ENCODE data around the gene GPR107.

The GPR107 gene

GRCh38 chr9:130187523-130187846, 133.8 kb downstream of the GPR107 start:
- no peak for DNase-seq

- DNase-seq, result no peak
These were observed 135.3 kb downstream of the GPR107 start for GRCh38 chr9:130188860-130189481.

All from femur (tissue), 1 donor.